ENCODE measurements around the gene HS3ST3B1.

Gene HS3ST3B1

GRCh38 chr17:14398766-14399165 is 97.9 kb downstream of the HS3ST3B1 start:
- Histone ChIP-seq H3K4me1 (no peaks in the 10 kb centered on the region), H3K27ac (no peak overlapping the region), H3K36me3 (no peaks in the 10 kb centered on the region), H3K27me3 (no peaks in the 10 kb centered on the region), H3K4me3 (no peak overlapping the region), H3K9me3 (no peaks in the 10 kb centered on the region)
- DNase-seq = no peak
- no peak for TF ChIP-seq CTCF (IDR thresholded peaks at IDR 0.05)
- intact Hi-C loops (cut with DNase I; ENCODE audit: low total_unique reads) = no loop called here

All from tibial artery (tissue), 4 donors.